ENCODE results near the gene GNB1L.

Gene GNB1L

GRCh38 chr22:19801340-19802000 is 53.2 kb downstream of the GNB1L start:
- DNase-seq (ENCODE audit: low read depth): no peak
- H3K4me3 ChIP-seq (ENCODE audit: control insufficient read depth, low read depth, low read length): no peak overlapping the region
- no peak for TF ChIP-seq CTCF (IDR thresholded peaks at IDR 0.05; ENCODE audit: control insufficient read depth, insufficient read depth, low read depth, low read length, missing control alignments)

- DNase-seq (ENCODE audit: low read depth): no peak
- H3K4me3 ChIP-seq (ENCODE audit: control insufficient read depth, low read depth, low read length): no peak overlapping the region
- TF ChIP-seq CTCF (IDR thresholded peaks at IDR 0.05; ENCODE audit: control insufficient read depth, insufficient read depth, low read depth, low read length, missing control alignments): peak; percentile 52
Observed at GRCh38 chr22:19800761-19801244, 53.9 kb downstream of the GNB1L start.

- no peak for DNase-seq (ENCODE audit: low read depth)
- no peak for TF ChIP-seq CTCF (IDR thresholded peaks at IDR 0.05; ENCODE audit: control insufficient read depth, insufficient read depth, low read depth, low read length, missing control alignments)
- H3K4me3 ChIP-seq (ENCODE audit: control insufficient read depth, low read depth, low read length): no peak overlapping the region
Observed at GRCh38 chr22:19800306-19800705, 54.4 kb downstream of the GNB1L start.

- peak; percentile 43 for TF ChIP-seq CTCF (IDR thresholded peaks at IDR 0.05; ENCODE audit: control insufficient read depth, insufficient read depth, low read depth, low read length, missing control alignments)
- DNase-seq (ENCODE audit: low read depth): peak; percentile 84
- no peak overlapping the region for H3K4me3 ChIP-seq (ENCODE audit: control insufficient read depth, low read depth, low read length)
Observed at GRCh38 chr22:19799322-19800190, 55.1 kb downstream of the GNB1L start.

GRCh38 chr22:19798891-19799293 is 55.8 kb downstream of the GNB1L start:
- no peak for DNase-seq (ENCODE audit: low read depth)
- no peak for TF ChIP-seq CTCF (IDR thresholded peaks at IDR 0.05; ENCODE audit: control insufficient read depth, insufficient read depth, low read depth, low read length, missing control alignments)
- H3K4me3 ChIP-seq (ENCODE audit: control insufficient read depth, low read depth, low read length): no peak overlapping the region

GRCh38 chr22:19798003-19798665 is 56.5 kb downstream of the GNB1L start:
- DNase-seq (ENCODE audit: low read depth): no peak
- H3K4me3 ChIP-seq (ENCODE audit: control insufficient read depth, low read depth, low read length): no peak overlapping the region
- TF ChIP-seq CTCF (IDR thresholded peaks at IDR 0.05; ENCODE audit: control insufficient read depth, insufficient read depth, low read depth, low read length, missing control alignments): no peak
